ENCODE measurements around the gene ZDHHC23. TPM values are rescaled to one million over a fixed set of nuclear protein-coding genes. Genes with fewer than 3 reads are reported as not detected.

Gene ZDHHC23
- total and polyA plus RNA-seq, 9 of the 15 experiments (the other 6 are each of a cell fraction or from before 2014, with no cell fraction given): 0.22 to 2.7 (median 0.55) TPM

DNA sequence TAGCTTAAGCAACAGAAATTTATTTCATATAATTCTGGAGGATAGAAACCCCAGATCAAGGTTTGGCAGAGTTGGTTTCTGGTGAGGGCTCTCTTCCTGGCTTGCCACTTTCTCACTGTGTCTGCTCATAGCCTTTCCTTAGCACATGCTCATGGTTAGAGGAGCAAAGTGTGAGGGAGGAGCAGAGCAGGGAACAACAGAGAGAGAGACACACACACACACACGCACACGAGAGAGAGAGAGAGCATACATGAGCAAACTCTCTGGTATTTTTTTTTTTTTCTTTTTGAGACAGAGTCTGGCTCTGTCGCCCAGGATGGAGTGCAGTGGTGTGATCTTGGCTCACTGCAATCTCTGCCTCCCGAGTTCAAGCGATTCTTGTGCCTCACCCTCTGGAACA, 36.8 kb upstream of the ZDHHC23 start:
- in situ Hi-C loops (cut with MboI) (loop anchor here (10.0 kb wide), 1 partner anchor 66 kb away; no protein-coding TSS in a partner anchor), intact Hi-C loops (cut with micrococcal nuclease) (no loop called here)
- no peak for ATAC-seq
- ChIA-PET CTCF (ENCODE audit: low intra/inter-chr PET ratio) (interaction anchor here (0.6 kb wide), 1 partner anchor 69 kb away, joined by 3 read pairs; no protein-coding TSS in a partner anchor), POLR2A (no interaction called here)
- no TSS peak for BruUV-seq (replicated peaks)
- no peak overlapping the region for H3K9ac ChIP-seq (ENCODE audit: insufficient read depth in 1 of 2, low read depth in 2 of 2, low read length in 2 of 2)
- no peak for DNase-seq (ENCODE audit: extremely low read depth in 1 of 4, low spot score in 3 of 4)
- H3K27me3 ChIP-seq (ENCODE audit: control insufficient read depth in 2 of 2, insufficient read depth in 2 of 2, low read length in 2 of 2): no peaks in the 10 kb centered on the region
- H3K27ac ChIP-seq (ENCODE audit: extremely low read depth, low read depth, low read length): no peak overlapping the region
- H3K4me1 ChIP-seq (replicated peaks in 1 of 2; ENCODE audit: control insufficient read depth in 2 of 2, insufficient read depth in 2 of 2, low read length in 2 of 2): no peaks in the 10 kb centered on the region
- H4K20me1 ChIP-seq (replicated peaks; ENCODE audit: control insufficient read depth, insufficient read depth, low read length): no peaks in the 10 kb centered on the region
- TF ChIP-seq ARID1B (IDR thresholded peaks at IDR 0.05) (no peak), CBX2 (IDR thresholded peaks at IDR 0.05; ENCODE audit: insufficient read depth, low read length, poor library complexity, severe bottlenecking) (no peak)
- H3K9me3 ChIP-seq (replicated peaks; ENCODE audit: control insufficient read depth, insufficient read depth, low read depth, low read length): no peaks in the 10 kb centered on the region
- no peak overlapping the region for H2AFZ ChIP-seq (ENCODE audit: low read depth, low read length)
- WGBS (ENCODE audit: insufficient coverage, low coverage, missing lambda C conversion rate): 0% methylated on average over 2 of the region's 5 CpGs
- H3K4me2 ChIP-seq (ENCODE audit: insufficient read depth, low read length): no peak overlapping the region
- no peak overlapping the region for H3K4me3 ChIP-seq
- no peaks in the 10 kb centered on the region for H3K79me2 ChIP-seq (ENCODE audit: control insufficient read depth, insufficient read depth, low read length)
- no peaks in the 10 kb centered on the region for H3K9me1 ChIP-seq (ENCODE audit: control insufficient read depth, insufficient read depth, low read length)
- H3K36me3 ChIP-seq (ENCODE audit: control insufficient read depth, insufficient read depth, low read length): no peaks in the 10 kb centered on the region
- FAIRE-seq: no peak

DNA sequence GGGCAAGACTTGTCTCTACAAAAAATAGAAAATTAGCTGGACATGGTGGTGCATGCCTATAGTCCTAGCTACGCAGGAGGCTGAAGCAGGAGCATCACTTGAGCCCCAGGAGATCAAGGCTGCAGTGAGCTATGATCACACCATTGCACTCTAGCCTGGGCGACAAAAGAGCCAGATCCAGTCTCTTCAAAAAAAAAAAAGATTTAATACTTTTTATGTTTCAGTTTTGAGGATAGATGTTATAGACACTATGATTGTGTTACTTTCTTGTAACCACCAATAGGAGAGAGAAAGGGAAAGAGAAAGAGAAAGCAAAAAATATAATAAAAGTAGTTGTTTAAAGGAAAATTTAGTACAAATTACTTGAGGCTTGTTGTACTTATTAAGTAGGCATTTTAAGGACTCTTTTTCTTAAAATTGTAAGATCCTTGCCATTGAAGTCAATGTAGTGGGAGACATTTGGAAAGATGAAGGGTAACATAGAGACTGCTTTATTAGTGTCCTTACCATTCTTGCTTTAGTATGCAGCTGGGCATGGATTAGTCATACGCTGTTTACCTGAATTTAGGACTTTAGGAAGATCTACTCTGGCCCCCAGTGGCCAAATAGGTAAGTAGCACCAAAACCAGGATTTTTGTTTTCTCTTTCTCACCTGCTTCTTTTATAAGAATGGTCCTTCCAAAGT, 35.1 kb upstream of the ZDHHC23 start:
- Histone ChIP-seq H4K20me1 (replicated peaks; ENCODE audit: control insufficient read depth, insufficient read depth, low read length) (no peaks in the 10 kb centered on the region), H3K27me3 (ENCODE audit: control insufficient read depth in 2 of 2, insufficient read depth in 2 of 2, low read length in 2 of 2) (no peaks in the 10 kb centered on the region), H3K9ac (ENCODE audit: insufficient read depth in 1 of 2, low read depth in 2 of 2, low read length in 2 of 2) (no peak overlapping the region), H3K79me2 (ENCODE audit: control insufficient read depth, insufficient read depth, low read length) (no peaks in the 10 kb centered on the region), H3K27ac (ENCODE audit: extremely low read depth, low read depth, low read length) (no peak overlapping the region), H3K4me2 (ENCODE audit: insufficient read depth, low read length) (no peak overlapping the region), H3K9me3 (replicated peaks; ENCODE audit: control insufficient read depth, insufficient read depth, low read depth, low read length) (no peaks in the 10 kb centered on the region), H3K4me3 (no peak overlapping the region), H2AFZ (ENCODE audit: low read depth, low read length) (no peak overlapping the region), H3K4me1 (replicated peaks in 1 of 2; ENCODE audit: control insufficient read depth in 2 of 2, insufficient read depth in 2 of 2, low read length in 2 of 2) (no peaks in the 10 kb centered on the region), H3K9me1 (ENCODE audit: control insufficient read depth, insufficient read depth, low read length) (no peaks in the 10 kb centered on the region), H3K36me3 (ENCODE audit: control insufficient read depth, insufficient read depth, low read length) (no peaks in the 10 kb centered on the region)
- WGBS (ENCODE audit: insufficient coverage, low coverage, missing lambda C conversion rate): 0% methylated on average over 3 of the region's 3 CpGs
- in situ Hi-C loops (cut with MboI): loop anchor here (10.0 kb wide), 1 partner anchor 68 kb away; no protein-coding TSS in a partner anchor
- BruUV-seq (replicated peaks): no TSS peak
- CTCF ChIA-PET (ENCODE audit: low intra/inter-chr PET ratio): interaction anchor here (1.2 to 1.5 kb wide), 2 partner anchors 75 to 176 kb away, joined by 4 to 9 read pairs; no protein-coding TSS in a partner anchor
- POLR2A ChIA-PET: interaction anchor here (0.5 kb wide), 1 partner anchor 1570 kb away, joined by 4 read pairs; no protein-coding TSS in a partner anchor
- DNase-seq (ENCODE audit: extremely low read depth in 1 of 4, low spot score in 3 of 4) (peak; percentile 14 to 55 (median 20)), FAIRE-seq (peak; percentile 35), ATAC-seq (peak; percentile 84)
- intact Hi-C loops (cut with micrococcal nuclease): loop anchor here (1.0 kb wide), 2 partner anchors 74 to 176 kb away; partner anchors contain the start of gene GRAMD1C
- TF ChIP-seq BDP1 (IDR thresholded peaks at IDR 0.05; ENCODE audit: insufficient read depth, insufficient read length) (no peak), CC2D1A (IDR thresholded peaks at IDR 0.05) (no peak), SMC3 (conservative IDR thresholded peaks at IDR 0.05; ENCODE audit: insufficient read depth, low read depth, low read length) (peak; percentile 44; the same call in 1 of the 2 replicates), JUN (IDR thresholded peaks at IDR 0.05; ENCODE audit: borderline replicate concordance, low read depth, low read length) (no peak), JUN (CRISPR knock-in tag; IDR thresholded peaks at IDR 0.05; ENCODE audit: borderline replicate concordance) (no peak), JUND (IDR thresholded peaks at IDR 0.05; ENCODE audit: borderline replicate concordance, low read depth, low read length) (peak; percentile 59; the same call in 1 of the 2 replicates), JUND (tag; IDR thresholded peaks at IDR 0.05; ENCODE audit: borderline replicate concordance, low read depth, low read length) (0 out of 3 replicates have a peak, but pooled peaks have one; percentile 50), FOXK2 (conservative IDR thresholded peaks at IDR 0.05 in 1 of 2, IDR thresholded peaks at IDR 0.05 in 1 of 2; ENCODE audit: low read depth in 2 of 2) (peak; percentile 59 to 73; a peak in 3 of 4 replicates)
- TF ChIP-seq, protein P1, sequence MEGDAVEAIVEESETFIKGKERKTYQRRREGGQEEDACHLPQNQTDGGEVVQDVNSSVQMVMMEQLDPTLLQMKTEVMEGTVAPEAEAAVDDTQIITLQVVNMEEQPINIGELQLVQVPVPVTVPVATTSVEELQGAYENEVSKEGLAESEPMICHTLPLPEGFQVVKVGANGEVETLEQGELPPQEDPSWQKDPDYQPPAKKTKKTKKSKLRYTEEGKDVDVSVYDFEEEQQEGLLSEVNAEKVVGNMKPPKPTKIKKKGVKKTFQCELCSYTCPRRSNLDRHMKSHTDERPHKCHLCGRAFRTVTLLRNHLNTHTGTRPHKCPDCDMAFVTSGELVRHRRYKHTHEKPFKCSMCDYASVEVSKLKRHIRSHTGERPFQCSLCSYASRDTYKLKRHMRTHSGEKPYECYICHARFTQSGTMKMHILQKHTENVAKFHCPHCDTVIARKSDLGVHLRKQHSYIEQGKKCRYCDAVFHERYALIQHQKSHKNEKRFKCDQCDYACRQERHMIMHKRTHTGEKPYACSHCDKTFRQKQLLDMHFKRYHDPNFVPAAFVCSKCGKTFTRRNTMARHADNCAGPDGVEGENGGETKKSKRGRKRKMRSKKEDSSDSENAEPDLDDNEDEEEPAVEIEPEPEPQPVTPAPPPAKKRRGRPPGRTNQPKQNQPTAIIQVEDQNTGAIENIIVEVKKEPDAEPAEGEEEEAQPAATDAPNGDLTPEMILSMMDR (IDR thresholded peaks at IDR 0.05 in 2 of 3, conservative IDR thresholded peaks at IDR 0.05 in 1 of 3; ENCODE audit: insufficient read depth in 2 of 3, low read depth in 1 of 3, low read length in 3 of 3): peak; percentile 51 to 71 (median 58)
